Uterus (tissue), 4 donors: ENCODE results near the gene DTYMK. TPM values are rescaled to one million over a fixed set of nuclear protein-coding genes. Genes with fewer than 3 reads are reported as not detected.
A peak's percentile ranks its signal among the peaks of the same experiment; 100 is the strongest.
"Not testable (repeated sequence)": the region's sequence is repeated elsewhere in the genome, so short reads cannot be mapped to it uniquely, and the experiment has no call there.

Experiments used
- DNase-seq, 2 donors: peaks; one replicate each; pipeline ENCODE4 v3.0.0-alpha.2; 2019 to 2020
- H3K27ac ChIP-seq, 2 donors: fragments of 200-600 bp; sonication (generic); 1 replicate in 1 of 2; 2 replicates in 1 of 2; pipeline ENCODE4 v1.5.1; 2016 to 2018
- H3K27me3 ChIP-seq, 2 donors: fragments of 200-600 bp; sonication (generic); one replicate each; pipeline ENCODE4 v1.5.1; 2018 to 2019; ENCODE audit warnings: control low read depth in 1 of 2
- H3K36me3 ChIP-seq, 2 donors: fragments of 200-600 bp; sonication (generic); one replicate each; pipeline ENCODE4 v1.5.1; 2019; ENCODE audit warnings: control low read depth in 1 of 2
- H3K4me1 ChIP-seq, 2 donors: fragments of 200-600 bp; sonication (generic); one replicate each; pipeline ENCODE4 v1.5.1; 2018 to 2019; ENCODE audit warnings: control low read depth in 1 of 2
- H3K4me3 ChIP-seq, 2 donors: fragments of 200-600 bp; sonication (generic); 1 replicate in 1 of 2; 2 replicates in 1 of 2; pipeline ENCODE4 v1.5.1; 2018 to 2019; ENCODE audit warnings: mild to moderate bottlenecking in 1 of 2
- H3K9me3 ChIP-seq, 2 donors: fragments of 200-600 bp; sonication (generic); one replicate each; pipeline ENCODE4 v1.5.1; 2019; ENCODE audit warnings: control low read depth in 1 of 2
- CTCF ChIP-seq, 4 experiments: fragments of 200-600 bp in 2 of 4; fragments of 450-650 bp in 2 of 4; sonication (generic) in 2 of 4; IDR thresholded peaks; one replicate each; pipeline ENCODE4 v1.5.1; 2016 to 2019; ENCODE audit warnings: antibody characterized with exemption in 4 of 4, mild to moderate bottlenecking in 2 of 4, moderate library complexity in 1 of 4
- POLR2A ChIP-seq, 2 donors: fragments of 450-650 bp; IDR thresholded peaks; one replicate each; pipeline ENCODE4 v1.6.1; 2016; ENCODE audit warnings: antibody characterized with exemption in 2 of 2, mild to moderate bottlenecking in 1 of 2, moderate library complexity in 1 of 2
- intact Hi-C: fragments of 100-400 bp; cut with DNase I; formaldehyde crosslinking; loops from one replicate; pipeline ENCODE4 v1.15.1; 2023; ENCODE audit warnings: low total_unique reads
- total RNA-seq, 4 donors: library from RNA; depleted of rRNA in 3 of 4; stranded (reverse); fragments of >200 nt in 3 of 4; gene quantifications; one replicate each; pipeline versions ENCODE4 v1.1.0 to v1.2.4, GENCODE V29; 2014 to 2023
- donor health status: DM: yes; HTN: yes; CAD: no.

The DTYMK gene
- total RNA-seq, 4 donors from 2014 or later = 0.59 to 17.8 (median 8.4) TPM

- TF ChIP-seq CTCF (IDR thresholded peaks at IDR 0.05) (no peak), POLR2A (IDR thresholded peaks at IDR 0.05) (no peak)
- no peaks in the 10 kb centered on the region for H3K9me3 ChIP-seq
- intact Hi-C loops = no loop called here
- no peaks in the 10 kb centered on the region for H3K4me1 ChIP-seq
- no peaks in the 10 kb centered on the region for H3K27me3 ChIP-seq
- peak overlapping the region; percentile 29 to 93 for H3K27ac ChIP-seq
- H3K4me3 ChIP-seq = peak overlapping the region; percentile 18 to 93
- no peaks in the 10 kb centered on the region for H3K36me3 ChIP-seq
- DNase-seq = no peak
These were observed 47.0 kb upstream of the DTYMK start for GRCh38 chr2:241733391-241734207.

DNA sequence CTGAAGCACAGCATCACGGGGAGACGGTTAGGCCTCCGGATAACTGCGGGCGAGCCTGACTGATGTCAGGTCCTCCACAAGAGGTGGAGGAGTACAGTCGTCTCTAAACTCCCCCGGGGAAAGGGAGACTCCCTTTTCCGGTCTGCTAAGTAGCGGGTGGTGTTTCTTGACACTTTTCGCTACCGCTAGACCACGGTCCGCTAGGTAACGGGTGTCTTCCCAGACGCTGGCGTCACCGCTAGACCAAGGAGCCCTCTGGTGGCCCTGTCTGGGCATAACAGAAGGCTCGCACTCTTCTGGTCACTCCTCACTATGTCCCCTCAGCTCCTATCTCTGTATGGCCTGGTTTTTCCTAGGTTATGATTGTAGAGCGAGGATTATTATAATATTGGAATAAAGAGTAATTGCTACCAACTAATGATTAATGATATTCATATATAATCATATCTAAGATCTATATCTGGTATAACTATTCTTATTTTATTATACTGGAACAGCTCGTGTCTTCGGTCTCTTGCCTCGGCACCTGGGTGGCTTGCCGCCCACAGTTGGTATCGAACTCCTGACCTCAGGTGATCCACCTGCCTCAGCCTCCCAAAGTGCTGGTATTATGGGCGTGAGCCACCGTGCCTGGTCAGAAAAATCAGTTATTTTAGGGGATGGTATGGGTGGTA, 46.0 kb upstream of the DTYMK start:
- intact Hi-C loops, H3K36me3 ChIP-seq, H3K27me3 ChIP-seq, H3K4me3 ChIP-seq, H3K4me1 ChIP-seq, H3K9me3 ChIP-seq, H3K27ac ChIP-seq: not testable (repeated sequence)
- DNase-seq = peak; percentile 63 to 80
- peak; percentile 31 to 66 (median 60) for TF ChIP-seq CTCF (IDR thresholded peaks at IDR 0.05)

DNA sequence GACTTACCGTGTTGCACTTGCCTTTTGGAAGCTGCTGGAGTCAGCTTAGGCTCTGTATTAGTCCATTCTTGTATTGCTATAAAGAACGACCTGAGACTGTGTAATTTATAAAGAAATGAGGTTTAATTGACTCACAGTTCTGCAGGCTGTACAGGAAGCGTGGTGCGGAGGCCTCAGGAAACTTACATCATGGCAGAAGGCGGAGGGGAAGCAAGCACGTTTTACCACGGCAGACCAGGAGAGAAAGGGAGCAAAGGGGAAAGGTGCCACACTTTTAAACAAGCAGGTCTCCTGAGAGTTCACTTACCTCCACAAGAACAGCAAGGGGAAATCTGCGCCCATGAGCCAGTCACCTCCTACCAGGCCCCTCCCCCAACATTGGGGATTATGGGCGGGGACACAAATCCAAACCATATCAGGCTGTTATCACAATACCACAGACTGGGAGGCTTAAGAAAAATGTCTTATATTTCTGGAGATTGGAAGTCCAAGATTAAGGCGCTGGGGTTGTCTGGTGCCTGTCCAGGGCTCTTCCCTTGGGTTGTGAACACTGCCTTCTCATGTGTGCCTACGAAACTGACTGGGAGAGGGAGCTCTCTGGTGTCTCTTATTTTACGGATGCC, 44.2 kb upstream of the DTYMK start:
- H3K4me3 ChIP-seq = no peak overlapping the region

GRCh38 chr2:241729868-241730267, 43.3 kb upstream of the DTYMK start:
- no peak for DNase-seq
- H3K9me3 ChIP-seq = no peaks in the 10 kb centered on the region
- no peaks in the 10 kb centered on the region for H3K36me3 ChIP-seq
- no peak overlapping the region for H3K4me3 ChIP-seq
- no peaks in the 10 kb centered on the region for H3K4me1 ChIP-seq
- intact Hi-C loops = no loop called here
- H3K27me3 ChIP-seq = no peaks in the 10 kb centered on the region
- H3K27ac ChIP-seq = no peak overlapping the region
- no peak for TF ChIP-seq POLR2A (IDR thresholded peaks at IDR 0.05)
- no peak for TF ChIP-seq CTCF (IDR thresholded peaks at IDR 0.05)

More for the DNA sequence above, 44.2 kb upstream of the DTYMK start:
- DNase-seq = no peak
- H3K9me3 ChIP-seq = no peaks in the 10 kb centered on the region
- H3K27ac ChIP-seq = no peak overlapping the region
- intact Hi-C loops = no loop called here
- TF ChIP-seq CTCF (IDR thresholded peaks at IDR 0.05) = no peak
- no peak for TF ChIP-seq POLR2A (IDR thresholded peaks at IDR 0.05)
- no peaks in the 10 kb centered on the region for H3K36me3 ChIP-seq
- no peaks in the 10 kb centered on the region for H3K27me3 ChIP-seq
- H3K4me1 ChIP-seq = no peaks in the 10 kb centered on the region

DNA sequence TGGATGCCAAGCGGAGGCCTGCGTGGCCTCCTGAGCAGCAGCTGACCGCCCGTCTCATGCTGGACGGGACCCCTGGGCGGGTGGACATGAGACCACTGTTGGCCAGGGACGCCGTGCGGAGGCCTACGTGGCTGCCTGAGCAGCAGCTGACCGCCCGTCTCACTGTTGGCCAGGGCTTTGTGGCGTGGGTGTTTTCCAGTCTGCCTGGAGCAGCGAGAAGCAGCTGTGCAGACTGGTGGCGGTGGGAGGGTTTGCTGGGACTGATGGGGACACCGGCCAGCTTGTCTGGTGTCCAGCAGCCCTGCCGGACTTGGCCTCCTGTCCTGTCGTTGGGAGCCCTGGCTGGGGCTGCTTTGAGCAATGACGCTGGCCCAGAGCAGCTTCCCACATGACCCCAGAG, 42.0 kb upstream of the DTYMK start:
- intact Hi-C loops = no loop called here
- Histone ChIP-seq H3K4me3 (no peak overlapping the region), H3K4me1 (no peaks in the 10 kb centered on the region), H3K36me3 (no peaks in the 10 kb centered on the region), H3K27me3 (no peaks in the 10 kb centered on the region), H3K9me3 (no peaks in the 10 kb centered on the region), H3K27ac (peak overlapping the region; percentile 26 to 46)
- DNase-seq = peak in 1 of 2 donors; percentile 59
- TF ChIP-seq POLR2A (IDR thresholded peaks at IDR 0.05) (no peak), CTCF (IDR thresholded peaks at IDR 0.05) (no peak)
